Right lobe of liver (tissue), 4 donors: Measurements from ENCODE around the gene IQSEC3.

ENCODE experiments used
- CTCF ChIP-seq, 4 donors: fragments of 200-600 bp in 3 of 4; fragments of 450-650 bp in 1 of 4; IDR thresholded peaks; one replicate each; pipeline versions ENCODE4 v1.5.1 to v1.8.0; 2016 to 2022; ENCODE audit warnings: antibody characterized with exemption in 4 of 4, mild to moderate bottlenecking in 2 of 4
- POLR2A ChIP-seq: fragments of 450-650 bp; IDR thresholded peaks from one replicate; pipeline ENCODE4 v1.6.1; 2017; ENCODE audit warnings: antibody characterized with exemption, mild to moderate bottlenecking
- donor health status: DM: no; HTN: no; CAD: no.
- donor health status: DM: no; HTN: no; CAD: no.
- donor health status: DM: no; HTN: yes; CAD: no.

GRCh38 chr12:131008-131407 is 64.4 kb downstream of the IQSEC3 start:
- TF ChIP-seq CTCF (IDR thresholded peaks at IDR 0.05) = no peak
- TF ChIP-seq POLR2A = no peak
